AG09319 (cell line): ENCODE data around the gene AUTS2.

Experiments
- DNase-seq: peaks from one replicate; pipeline ENCODE4 v3.0.0-alpha.2; 2010; ENCODE audit warnings: low read depth; ENCODE audit errors: extremely low read depth
- CTCF ChIP-seq: IDR thresholded peaks from 2 replicates; pipeline ENCODE4 v1.5.1; 2011; ENCODE audit warnings: low read depth, mild to moderate bottlenecking, inconsistent platforms, low read length, moderate library complexity

The AUTS2 gene

GRCh38 chr7:69575651-69576050 lies 22.6 kb upstream of the AUTS2 start:
- no peak for TF ChIP-seq CTCF

GRCh38 chr7:69577221-69577620 lies 21.1 kb upstream of the AUTS2 start:
- TF ChIP-seq CTCF = no peak
- DNase-seq = no peak

More at GRCh38 chr7:69575651-69576050, 22.6 kb upstream of the AUTS2 start:
- DNase-seq = no peak

- TF ChIP-seq CTCF = no peak
- no peak for DNase-seq
Measured at GRCh38 chr7:69585169-69585568, 13.1 kb upstream of the AUTS2 start.

- DNase-seq = no peak
- TF ChIP-seq CTCF = no peak
Measured at GRCh38 chr7:69586321-69586720, 12.0 kb upstream of the AUTS2 start.

- DNase-seq = no peak
- no peak for TF ChIP-seq CTCF
Measured at GRCh38 chr7:69588773-69589172, 9.5 kb upstream of the AUTS2 start.

GRCh38 chr7:69591805-69592204 lies 6.5 kb upstream of the AUTS2 start:
- no peak for DNase-seq
- no peak for TF ChIP-seq CTCF

GRCh38 chr7:69593511-69593910 lies 4.8 kb upstream of the AUTS2 start:
- TF ChIP-seq CTCF = no peak
- DNase-seq = no peak
